Motor neuron (in vitro differentiated cells): ENCODE data around the gene WFS1. TPM values are rescaled to one million over a fixed set of nuclear protein-coding genes. Genes with fewer than 3 reads are reported as not detected.

Experiments used
- ATAC-seq, 8 experiments: fragments of 200-7000 bp; cut with Tn5 transposase; replicated peaks in 6 of 8; 2 replicates each; pipeline ENCODE4 v1.8.0; 2021; ENCODE audit warnings: mild to moderate bottlenecking in 8 of 8, moderate library complexity in 8 of 8
- H3K27ac ChIP-seq, 2 donors: fragments of 250-450 bp; sonication (Bioruptor Pico); 2 replicates each; pipeline ENCODE4 v1.9.0; 2021; ENCODE audit warnings: antibody characterized with exemption in 2 of 2, mild to moderate bottlenecking in 2 of 2, moderate library complexity in 1 of 2
- H3K4me1 ChIP-seq, 2 donors: fragments of 250-450 bp; sonication (Bioruptor Pico); replicated peaks in 1 of 2; 2 replicates each; pipeline ENCODE4 v1.6.1; 2021; ENCODE audit warnings: antibody characterized with exemption in 2 of 2, mild to moderate bottlenecking in 2 of 2, moderate library complexity in 1 of 2
- H3K4me3 ChIP-seq, 5 donors: fragments of 250-450 bp; sonication (Bioruptor Pico); 2 replicates each; pipeline ENCODE4 v1.9.0; 2021; ENCODE audit warnings: antibody characterized with exemption in 5 of 5, mild to moderate bottlenecking in 5 of 5, moderate library complexity in 4 of 5
- WGBS, 10 experiments: fragments of 450-650 bp; shearing (Covaris generic); methylation state at CpG; one replicate each; pipeline ENCODE4 v1.0.0; 2022; 5-methylcytosine and 5-hydroxymethylcytosine counted together
- in situ Hi-C, 9 experiments: fragments of 400-800 bp; cut with MboI; loops; one replicate each; pipeline ENCODE4 v1.15.0; 2021; ENCODE audit warnings: low sequenced_read_pairs in 9 of 9, low pct_unique_long_range_greater_than_20kb in 2 of 9; ENCODE audit not compliant: unreplicated experiment in 9 of 9
- total RNA-seq, 8 experiments: library from RNA; unstranded; fragments of 300-600 nt; gene quantifications; 2 replicates each; pipeline versions ENCODE4 v1.2.3 to v1.2.4, GENCODE V29; 2022

The WFS1 gene
- total RNA-seq, 8 experiments from 2014 or later = 5.2 to 23.7 (median 8.7) TPM

DNA sequence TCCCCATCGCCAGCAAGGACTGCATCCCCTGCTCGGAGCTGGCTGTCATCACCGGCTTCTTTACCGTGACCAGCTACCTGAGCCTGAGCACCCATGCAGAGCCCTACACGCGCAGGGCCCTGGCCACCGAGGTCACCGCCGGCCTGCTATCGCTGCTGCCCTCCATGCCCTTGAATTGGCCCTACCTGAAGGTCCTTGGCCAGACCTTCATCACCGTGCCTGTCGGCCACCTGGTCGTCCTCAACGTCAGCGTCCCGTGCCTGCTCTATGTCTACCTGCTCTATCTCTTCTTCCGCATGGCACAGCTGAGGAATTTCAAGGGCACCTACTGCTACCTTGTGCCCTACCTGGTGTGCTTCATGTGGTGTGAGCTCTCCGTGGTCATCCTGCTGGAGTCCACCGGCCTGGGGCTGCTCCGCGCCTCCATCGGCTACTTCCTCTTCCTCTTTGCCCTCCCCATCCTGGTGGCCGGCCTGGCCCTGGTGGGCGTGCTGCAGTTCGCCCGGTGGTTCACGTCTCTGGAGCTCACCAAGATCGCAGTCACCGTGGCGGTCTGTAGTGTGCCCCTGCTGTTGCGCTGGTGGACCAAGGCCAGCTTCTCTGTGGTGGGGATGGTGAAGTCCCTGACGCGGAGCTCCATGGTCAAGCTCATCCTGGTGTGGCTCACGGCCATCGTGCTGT is 31.5 kb downstream of the WFS1 start:
- no peaks in the 10 kb centered on the region for H3K4me1 ChIP-seq
- in situ Hi-C loops = loop anchor here in 1 of 9 experiments (25.0 kb wide), 1 partner anchor 314 kb away; no protein-coding TSS in a partner anchor
- no peak for ATAC-seq
- 85 to 100% (median 97%) methylated on average over 1 to 16 of the region's 35 CpGs; no CpG with 5 or more reads in 3 of the 10 experiments for WGBS, 10 experiments
- H3K4me3 ChIP-seq = no peak overlapping the region
- H3K27ac ChIP-seq = no peak overlapping the region

DNA sequence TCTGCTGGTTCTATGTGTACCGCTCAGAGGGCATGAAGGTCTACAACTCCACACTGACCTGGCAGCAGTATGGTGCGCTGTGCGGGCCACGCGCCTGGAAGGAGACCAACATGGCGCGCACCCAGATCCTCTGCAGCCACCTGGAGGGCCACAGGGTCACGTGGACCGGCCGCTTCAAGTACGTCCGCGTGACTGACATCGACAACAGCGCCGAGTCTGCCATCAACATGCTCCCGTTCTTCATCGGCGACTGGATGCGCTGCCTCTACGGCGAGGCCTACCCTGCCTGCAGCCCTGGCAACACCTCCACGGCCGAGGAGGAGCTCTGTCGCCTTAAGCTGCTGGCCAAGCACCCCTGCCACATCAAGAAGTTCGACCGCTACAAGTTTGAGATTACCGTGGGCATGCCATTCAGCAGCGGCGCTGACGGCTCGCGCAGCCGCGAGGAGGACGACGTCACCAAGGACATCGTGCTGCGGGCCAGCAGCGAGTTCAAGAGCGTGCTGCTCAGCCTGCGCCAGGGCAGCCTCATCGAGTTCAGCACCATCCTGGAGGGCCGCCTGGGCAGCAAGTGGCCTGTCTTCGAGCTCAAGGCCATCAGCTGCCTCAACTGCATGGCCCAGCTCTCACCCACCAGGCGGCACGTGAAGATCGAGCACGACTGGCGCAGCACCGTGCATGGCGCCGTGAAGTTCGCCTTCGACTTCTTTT is 32.2 kb downstream of the WFS1 start:
- in situ Hi-C loops = loop anchor here in 1 of 9 experiments (25.0 kb wide), 1 partner anchor 315 kb away; no protein-coding TSS in a partner anchor
- H3K4me1 ChIP-seq = no peaks in the 10 kb centered on the region
- H3K27ac ChIP-seq = no peak overlapping the region
- WGBS, 10 experiments = 89 to 97% (median 94%) methylated on average over 10 to 27 of the region's 55 CpGs; no CpG with 5 or more reads in 4 of the 10 experiments
- ATAC-seq = no peak
- H3K4me3 ChIP-seq = no peak overlapping the region

DNA sequence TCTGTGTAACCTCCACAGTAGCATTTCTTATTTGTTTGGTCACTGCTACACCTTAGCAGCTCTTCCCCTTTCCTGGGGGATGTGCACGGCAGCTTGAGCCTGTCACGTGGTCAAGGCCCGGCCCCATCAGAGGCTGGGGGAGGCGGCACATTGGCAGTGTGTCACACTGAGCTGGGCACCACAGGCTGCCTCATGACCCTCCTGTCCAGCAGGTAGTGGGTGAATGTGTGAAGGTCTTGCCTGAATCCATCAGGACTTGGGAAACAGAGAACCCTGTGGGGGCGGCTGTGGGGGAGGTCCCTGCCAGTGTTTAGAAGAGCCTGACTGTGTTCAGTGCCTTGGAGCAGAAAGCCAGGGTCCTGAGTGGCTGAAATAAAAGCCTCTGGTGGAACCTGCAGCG is 33.2 kb downstream of the WFS1 start:
- WGBS, 10 experiments = 64 to 100% (median 100%) methylated on average over 1 to 4 of the region's 6 CpGs; no CpG with 5 or more reads in 3 of the 10 experiments
- Histone ChIP-seq H3K27ac (no peak overlapping the region), H3K4me3 (no peak overlapping the region), H3K4me1 (no peaks in the 10 kb centered on the region)
- ATAC-seq = no peak
- in situ Hi-C loops = loop anchor here in 1 of 9 experiments (25.0 kb wide), 1 partner anchor 316 kb away; no protein-coding TSS in a partner anchor

DNA sequence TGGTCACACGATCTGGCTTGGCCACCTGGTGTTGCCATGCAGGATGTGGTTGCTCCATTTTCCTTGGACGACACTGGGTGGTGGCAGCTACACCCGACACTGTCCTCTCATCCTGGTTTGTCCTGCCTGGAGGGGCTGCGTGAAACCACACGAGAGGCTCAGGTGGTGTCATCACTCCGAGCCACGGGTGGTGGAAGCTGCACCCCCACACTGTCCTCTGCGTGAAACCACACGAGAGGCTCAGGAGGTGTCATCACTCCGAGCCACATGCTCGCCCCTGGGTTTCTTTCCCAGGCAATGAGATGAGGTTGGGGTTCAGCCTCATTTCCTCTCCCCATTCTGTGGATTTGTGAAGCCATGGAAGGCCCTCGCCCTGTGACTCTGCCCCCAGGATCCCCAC is 34.3 kb downstream of the WFS1 start:
- ATAC-seq = no peak
- in situ Hi-C loops = loop anchor here in 1 of 9 experiments (25.0 kb wide), 1 partner anchor 317 kb away; no protein-coding TSS in a partner anchor

DNA sequence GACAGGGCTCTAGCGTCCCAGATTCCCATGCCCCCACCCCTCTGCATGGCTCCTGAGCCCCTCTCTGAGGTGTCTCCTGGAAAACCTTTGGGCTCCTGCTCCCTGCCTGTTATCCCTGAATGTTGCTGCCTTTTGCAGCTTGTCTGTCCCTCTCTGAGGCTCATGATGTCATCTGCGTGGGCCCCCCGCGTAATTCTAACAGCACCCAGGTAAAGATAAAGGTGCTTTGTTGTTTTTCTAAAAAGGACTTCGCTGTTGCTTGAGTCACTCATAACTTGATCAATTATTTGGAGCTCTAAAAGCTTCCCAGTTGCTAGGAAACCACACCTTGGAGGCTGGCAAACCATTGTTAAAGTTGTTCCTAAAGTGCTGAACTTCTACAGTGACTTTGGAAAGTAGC is 36.6 kb downstream of the WFS1 start:
- 13 to 90% (median 78%) methylated on average over 1 to 5 of the region's 5 CpGs; no CpG with 5 or more reads in 4 of the 10 experiments for WGBS, 10 experiments

More for the DNA sequence above, 34.3 kb downstream of the WFS1 start:
- Histone ChIP-seq H3K4me1 (no peaks in the 10 kb centered on the region), H3K4me3 (no peak overlapping the region), H3K27ac (no peak overlapping the region)
- 50 to 100% (median 95%) methylated on average over 1 to 4 of the region's 12 CpGs; no CpG with 5 or more reads in 6 of the 10 experiments for WGBS, 10 experiments

DNA sequence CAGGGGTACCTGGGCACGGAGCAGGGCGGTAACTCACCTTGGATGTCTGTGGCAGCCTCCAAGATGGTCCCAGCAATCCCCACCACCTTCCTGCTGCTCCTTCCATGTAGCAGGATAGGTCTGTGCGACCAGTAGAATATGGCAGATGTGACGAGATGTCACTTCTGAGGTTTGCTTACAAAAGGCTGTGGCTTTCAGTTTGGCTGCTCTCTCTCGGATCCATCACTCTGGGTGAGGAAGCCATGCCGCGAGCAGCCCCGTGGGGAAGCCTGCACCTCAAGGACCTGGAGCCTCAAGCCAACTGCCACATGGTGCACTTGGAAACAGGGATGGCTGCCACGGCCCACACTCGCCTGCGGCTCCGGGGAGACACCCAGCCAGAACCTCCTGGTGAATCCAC is 37.6 kb downstream of the WFS1 start:
- Histone ChIP-seq H3K4me3 (no peak overlapping the region), H3K27ac (no peak overlapping the region), H3K4me1 (peaks cover 0 to 4% of the 10 kb centered on the region in 2 donors)
- ATAC-seq = no peak
- 20 to 100% (median 86%) methylated on average over 2 to 5 of the region's 12 CpGs; no CpG with 5 or more reads in 6 of the 10 experiments for WGBS, 10 experiments
- in situ Hi-C loops = loop anchor here in 1 of 9 experiments (25.0 kb wide), 1 partner anchor 320 kb away; no protein-coding TSS in a partner anchor

More for the DNA sequence above, 36.6 kb downstream of the WFS1 start:
- Histone ChIP-seq H3K4me3 (no peak overlapping the region), H3K27ac (no peak overlapping the region), H3K4me1 (peaks cover 0 to 4% of the 10 kb centered on the region in 2 donors)
- in situ Hi-C loops = loop anchor here in 1 of 9 experiments (25.0 kb wide), 1 partner anchor 319 kb away; no protein-coding TSS in a partner anchor
- ATAC-seq = no peak

DNA sequence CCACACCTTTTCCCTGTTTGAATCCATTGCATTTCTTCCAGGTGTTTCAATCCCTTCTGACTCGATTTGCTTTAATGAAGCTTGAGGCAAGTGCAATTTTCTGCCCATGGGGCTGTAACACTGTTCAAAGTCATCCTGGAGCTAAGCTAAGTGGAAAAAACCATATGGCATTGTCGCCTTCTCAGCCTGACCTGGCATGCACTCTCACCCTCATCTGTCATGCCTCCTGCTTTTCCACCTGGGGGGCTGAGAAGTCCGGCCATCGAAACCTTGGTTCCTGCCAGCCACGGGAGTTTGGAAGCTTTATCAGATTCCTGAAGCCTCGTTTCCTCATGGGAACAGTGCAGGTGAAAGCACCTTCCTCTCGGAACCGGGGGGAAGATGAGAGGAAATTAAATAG is 38.2 kb downstream of the WFS1 start:
- in situ Hi-C loops = loop anchor here in 1 of 9 experiments (25.0 kb wide), 1 partner anchor 321 kb away; no protein-coding TSS in a partner anchor
- WGBS, 10 experiments = 29 to 95% (median 88%) methylated on average over 1 to 8 of the region's 8 CpGs; no CpG with 5 or more reads in 3 of the 10 experiments
- H3K27ac ChIP-seq = no peak overlapping the region
- peaks cover 0 to 4% of the 10 kb centered on the region in 2 donors for H3K4me1 ChIP-seq
- H3K4me3 ChIP-seq = no peak overlapping the region
- ATAC-seq = no peak

DNA sequence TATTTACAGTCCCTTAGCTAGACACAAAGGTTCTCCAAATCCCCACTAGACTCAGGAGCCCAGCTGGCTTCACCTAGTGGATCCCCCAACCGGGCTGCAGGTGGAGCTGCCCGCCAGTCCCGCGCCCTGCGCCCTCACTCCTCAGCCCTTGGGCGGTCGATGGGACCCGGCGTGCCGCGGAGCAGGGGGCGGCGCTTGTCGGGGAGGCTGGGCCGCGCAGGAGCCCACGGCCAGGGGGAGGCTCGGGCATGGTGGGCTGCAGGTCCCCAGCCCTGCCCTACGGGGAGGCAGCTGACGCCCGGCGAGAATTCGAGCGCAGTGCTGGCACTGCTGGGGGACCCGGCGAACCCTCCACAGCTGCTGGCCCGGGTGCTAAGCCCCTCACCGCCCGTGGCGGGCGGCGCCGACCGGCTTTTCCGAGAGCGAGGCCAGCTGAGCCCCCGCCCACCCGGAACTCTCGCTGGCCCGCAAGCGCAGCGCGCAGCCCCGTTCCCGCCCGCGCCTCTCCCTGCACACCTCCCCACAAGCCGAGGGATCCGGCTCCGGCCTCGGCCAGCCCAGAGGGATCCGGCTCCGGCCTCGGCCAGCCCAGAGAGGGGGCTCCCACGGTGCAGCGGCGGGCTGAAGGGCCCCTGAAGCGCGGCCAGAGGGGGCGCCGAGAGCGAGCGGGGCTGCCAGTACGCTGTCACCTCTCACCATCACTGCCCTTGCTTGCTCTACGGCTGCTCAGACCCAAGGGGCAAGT is 39.4 kb downstream of the WFS1 start:
- 0 to 25% (median 20%) methylated on average over 1 to 14 of the region's 65 CpGs; no CpG with 5 or more reads in 7 of the 10 experiments for WGBS, 10 experiments
- Histone ChIP-seq H3K27ac (peak overlapping the region; percentile 13 to 77), H3K4me3 (peak overlapping the region; percentile 13 to 53 (median 43)), H3K4me1 (peaks cover 0 to 4% of the 10 kb centered on the region in 2 donors)
- peak; percentile 36 to 91 (median 88) for ATAC-seq
- in situ Hi-C loops = loop anchor here in 1 of 9 experiments (25.0 kb wide), 1 partner anchor 322 kb away; no protein-coding TSS in a partner anchor

DNA sequence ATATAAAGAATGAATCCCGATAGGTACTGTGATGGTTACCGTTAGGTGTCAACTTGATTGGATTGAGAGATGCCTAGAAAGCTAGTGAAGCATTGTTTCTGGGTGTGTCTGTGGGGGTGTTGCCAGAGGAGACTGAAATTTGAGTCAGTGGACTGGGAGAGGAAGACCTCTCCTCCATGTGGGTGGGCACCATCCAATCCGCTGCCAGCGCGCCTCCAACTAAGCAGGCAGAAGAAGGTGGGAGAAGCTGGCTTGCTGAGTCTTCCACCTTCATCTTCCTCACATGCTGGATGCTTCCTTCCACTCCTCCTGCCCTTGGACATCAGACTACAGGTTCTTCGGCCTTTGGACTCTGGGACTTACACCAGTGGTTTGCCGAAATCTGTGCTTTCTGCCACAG is 40.1 kb downstream of the WFS1 start:
- in situ Hi-C loops = loop anchor here in 1 of 9 experiments (25.0 kb wide), 1 partner anchor 322 kb away; no protein-coding TSS in a partner anchor
- Histone ChIP-seq H3K27ac (no peak overlapping the region), H3K4me3 (peak overlapping the region in 4 of 5 donors; percentile 36 to 53 (median 45)), H3K4me1 (peaks cover 0 to 4% of the 10 kb centered on the region in 2 donors)
- 40 to 90% (median 52%) methylated on average over 1 to 6 of the region's 7 CpGs; no CpG with 5 or more reads in 4 of the 10 experiments for WGBS, 10 experiments
- ATAC-seq = no peak

DNA sequence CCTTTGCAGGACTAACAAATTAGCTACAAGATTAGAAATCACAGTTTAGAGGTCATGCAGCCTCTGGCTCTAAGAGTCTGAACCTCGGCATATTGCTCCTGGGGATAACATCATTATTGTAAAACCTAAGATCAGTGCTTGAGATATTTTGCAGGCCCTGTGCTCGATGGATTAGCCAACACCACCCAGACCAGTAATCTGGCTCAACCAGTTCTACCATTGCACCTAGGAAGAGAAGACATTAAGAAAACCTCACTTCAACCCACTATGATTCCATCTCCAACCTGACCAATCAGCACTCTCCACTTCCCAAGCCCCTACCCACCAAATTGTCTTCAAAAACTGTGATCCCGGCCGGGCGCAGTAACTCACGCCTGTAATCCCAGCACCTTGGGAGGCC is 43.6 kb downstream of the WFS1 start:
- in situ Hi-C loops = loop anchor here in 1 of 9 experiments (25.0 kb wide), 1 partner anchor 326 kb away; no protein-coding TSS in a partner anchor
- no peak for ATAC-seq
- peaks cover 0 to 4% of the 10 kb centered on the region in 2 donors for H3K4me1 ChIP-seq
- H3K4me3 ChIP-seq = no peak overlapping the region
- 8 to 100% (median 60%) methylated on average over 1 to 2 of the region's 6 CpGs; no CpG with 5 or more reads in 4 of the 10 experiments for WGBS, 10 experiments
- H3K27ac ChIP-seq = no peak overlapping the region

DNA sequence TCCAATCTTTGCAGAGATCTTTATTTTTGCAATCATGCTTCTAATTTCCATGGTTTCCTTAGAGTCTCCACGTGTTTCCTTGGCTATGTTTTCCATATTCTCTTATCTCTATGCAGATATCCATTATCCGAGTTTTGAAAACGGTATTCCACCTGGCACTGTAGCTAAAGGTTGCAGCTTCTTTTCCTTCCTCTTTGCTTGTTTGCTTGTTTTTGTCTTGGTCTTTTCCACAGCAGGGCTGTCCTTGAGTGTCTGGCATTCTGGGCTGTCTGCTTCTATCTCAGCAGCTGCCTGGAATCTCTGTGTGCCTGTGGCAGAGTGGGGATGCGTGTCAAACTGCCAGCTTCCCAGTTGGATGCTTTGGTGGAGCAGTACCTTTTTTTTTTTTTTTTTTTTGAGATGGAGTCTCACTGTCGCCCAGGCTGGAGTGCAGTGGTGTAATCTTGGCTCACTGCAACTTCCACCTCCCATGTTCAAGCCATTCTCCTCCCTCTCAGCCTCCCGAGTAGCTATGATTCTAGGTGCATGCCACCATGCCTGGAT is 46.9 kb downstream of the WFS1 start:
- in situ Hi-C loops = loop anchor here in 1 of 9 experiments (25.0 kb wide), 1 partner anchor 329 kb away; no protein-coding TSS in a partner anchor
- Histone ChIP-seq H3K27ac (no peak overlapping the region), H3K4me1 (no peaks in the 10 kb centered on the region), H3K4me3 (no peak overlapping the region)
- ATAC-seq = no peak
- WGBS, 10 experiments = 31 to 89% (median 72%) methylated on average over 2 to 6 of the region's 6 CpGs; no CpG with 5 or more reads in 1 of the 10 experiments

DNA sequence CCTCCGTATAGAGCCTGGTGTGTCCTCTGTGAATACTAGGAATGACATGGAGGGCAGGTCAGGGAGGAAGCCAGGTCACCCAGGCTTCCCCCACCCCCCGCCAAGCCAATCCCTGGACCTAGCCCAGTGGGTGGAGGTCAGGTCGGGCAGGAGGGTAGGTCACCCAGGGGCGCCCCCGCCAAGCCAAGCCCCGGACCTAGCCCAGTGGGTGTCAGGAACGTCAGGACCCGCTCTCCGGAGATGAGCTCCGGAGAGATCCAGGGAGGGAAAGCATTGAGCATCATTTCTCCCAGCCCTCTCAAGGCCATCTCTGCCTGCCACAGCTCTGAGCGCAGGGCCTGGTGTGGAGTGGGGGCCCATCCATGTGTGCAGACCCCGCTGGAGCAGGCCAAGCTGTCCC is 48.6 kb downstream of the WFS1 start:
- in situ Hi-C loops = loop anchor here in 1 of 9 experiments (25.0 kb wide), 1 partner anchor 331 kb away; no protein-coding TSS in a partner anchor
- Histone ChIP-seq H3K4me3 (no peak overlapping the region), H3K4me1 (no peaks in the 10 kb centered on the region), H3K27ac (no peak overlapping the region)
- WGBS, 10 experiments = 80 to 100% (median 88%) methylated on average over 1 to 7 of the region's 12 CpGs; no CpG with 5 or more reads in 7 of the 10 experiments
- no peak for ATAC-seq
